HG03175 (cell line): ENCODE results near the gene CYP2A7.
"Not testable (repeated sequence)": the region's sequence is repeated elsewhere in the genome, so short reads cannot be mapped to it uniquely, and the experiment has no call there.

ENCODE experiments used
- ATAC-seq: cut with Tn5 transposase; IDR thresholded peaks from one replicate; pipeline ENCODE4 v1.9.1; 2021; ENCODE audit warnings: mild to moderate bottlenecking, moderate library complexity; ENCODE audit not compliant: unreplicated experiment

CYP2A7 gene

DNA sequence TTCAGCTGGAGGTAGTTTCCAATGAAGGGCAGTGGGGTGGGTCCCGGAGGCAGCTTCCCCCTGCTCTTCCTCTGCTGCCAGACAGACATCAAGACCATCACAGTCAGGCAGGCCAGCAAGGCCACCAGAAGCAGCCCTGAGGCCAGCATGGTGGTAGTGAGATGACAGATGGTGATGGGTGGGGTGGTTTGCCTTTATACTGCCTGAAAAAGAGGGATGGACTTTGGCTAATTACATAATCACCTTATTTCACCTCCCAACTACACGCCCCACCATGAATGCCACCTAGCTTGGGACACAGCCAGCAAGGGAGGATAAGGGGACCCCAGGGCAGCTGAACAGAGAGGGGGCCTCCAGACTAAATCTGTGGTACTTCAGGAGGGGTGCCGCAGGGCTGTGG lies at the start of gene CYP2A7:
Gene CYP2A7 (minus strand): TSS at position 170 of the 400 bp plus-strand sequence. CDS start 21 bp downstream, at position 149.
- ATAC-seq: not testable (repeated sequence)

DNA sequence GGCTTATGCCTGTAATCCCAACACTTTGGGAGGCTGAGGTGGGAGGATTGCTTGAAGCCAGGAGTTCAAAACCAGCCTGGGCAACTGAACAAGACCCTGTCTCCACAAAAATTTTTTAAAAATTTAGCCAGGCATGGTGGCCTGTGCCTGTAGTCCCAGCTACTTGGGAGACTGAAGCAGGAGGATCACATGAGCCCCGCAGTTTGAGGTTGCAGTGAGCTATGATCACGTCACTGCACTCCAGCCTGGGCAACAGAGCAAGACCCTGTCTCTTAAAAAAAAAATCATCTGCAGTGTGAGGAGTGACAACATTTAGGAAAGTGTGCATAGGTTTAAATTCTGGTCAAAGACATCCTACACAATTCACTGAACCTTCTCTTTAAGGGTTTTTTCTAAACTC lies 48.8 kb upstream of the CYP2A7 start:
- not testable (repeated sequence) for ATAC-seq

- not testable (repeated sequence) for ATAC-seq
These were observed 47.9 kb upstream of the CYP2A7 start for GRCh38 chr19:40929942-40930341.

DNA sequence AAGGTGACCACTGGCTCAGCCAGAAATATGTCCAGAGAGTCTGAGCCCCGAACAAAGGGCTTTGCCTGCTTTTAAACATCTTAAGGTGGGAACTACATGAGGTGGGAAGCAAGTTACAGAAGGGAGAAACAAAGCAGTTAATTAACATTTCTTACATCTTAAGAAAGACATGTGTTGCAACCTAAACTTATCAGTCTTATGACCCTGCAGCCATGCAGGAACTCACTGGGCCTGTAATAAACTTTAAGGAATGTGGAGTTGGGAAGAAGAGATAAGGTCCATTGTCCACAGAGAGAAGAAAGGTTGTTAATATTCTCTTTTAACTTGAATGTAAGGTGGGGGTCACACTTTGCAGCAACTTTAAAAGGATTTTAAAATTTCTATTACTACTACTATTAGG lies 46.8 kb upstream of the CYP2A7 start:
- ATAC-seq: no peak

DNA sequence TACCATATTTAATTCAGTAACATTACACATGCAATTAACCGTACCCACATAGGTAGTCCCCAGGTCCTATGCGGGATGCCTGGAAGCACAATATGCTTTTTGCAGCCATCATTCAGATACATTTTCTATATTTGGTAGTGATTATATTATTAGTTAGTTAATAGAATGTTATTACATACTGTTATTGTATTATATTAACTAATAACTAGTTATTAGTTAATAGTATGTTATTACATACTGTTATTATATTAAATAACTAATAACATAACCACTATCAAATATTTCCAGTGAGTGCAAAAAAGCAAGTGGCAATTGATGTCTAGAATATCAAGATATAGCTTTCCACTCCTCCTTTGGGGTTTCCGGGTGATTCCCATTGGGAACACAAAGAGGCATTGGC lies 45.5 kb upstream of the CYP2A7 start:
- ATAC-seq: no peak

- not testable (repeated sequence) for ATAC-seq
These were observed 44.2 kb upstream of the CYP2A7 start for GRCh38 chr19:40926276-40926675.

- no peak for ATAC-seq
These were observed 41.9 kb upstream of the CYP2A7 start for GRCh38 chr19:40923934-40924391.

- ATAC-seq: not testable (repeated sequence)
These were observed 40.5 kb upstream of the CYP2A7 start for GRCh38 chr19:40922237-40923160.

GRCh38 chr19:40921005-40921897 lies 39.2 kb upstream of the CYP2A7 start:
- ATAC-seq: no peak

DNA sequence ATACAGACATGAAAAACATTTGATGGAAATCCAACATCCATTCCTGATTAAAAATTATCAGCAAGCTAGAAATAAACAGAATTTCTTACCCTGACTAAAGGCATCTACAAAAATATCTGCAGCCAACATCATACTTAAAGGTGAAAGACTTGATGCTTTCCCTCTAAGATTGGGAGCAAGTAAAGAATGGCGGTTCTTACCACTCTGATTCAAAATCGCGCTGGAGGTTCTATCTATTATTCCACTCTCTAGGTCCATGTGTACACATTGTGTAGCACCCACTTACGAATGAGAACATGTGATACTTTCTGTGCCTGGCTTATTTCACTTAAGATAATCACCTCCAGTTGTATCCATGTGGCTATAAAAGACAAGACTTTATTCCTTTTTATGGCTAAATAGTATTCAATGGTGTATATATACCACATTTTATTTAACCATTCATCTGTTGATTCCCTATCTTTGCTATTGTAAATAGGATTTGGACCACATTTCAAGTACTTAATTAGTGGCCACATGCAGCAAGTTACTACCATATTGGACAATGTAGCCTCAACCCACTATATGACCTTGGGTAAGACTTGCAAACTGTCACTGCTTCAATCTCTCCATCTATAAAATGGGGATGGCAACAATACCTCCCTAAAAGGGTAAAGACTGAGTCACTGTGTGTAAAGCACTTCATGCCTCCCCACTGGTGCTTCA lies 38.4 kb upstream of the CYP2A7 start:
- ATAC-seq: no peak

- ATAC-seq: not testable (repeated sequence)
These were observed 37.7 kb upstream of the CYP2A7 start for GRCh38 chr19:40919530-40920299.

GRCh38 chr19:40918303-40918702 lies 36.3 kb upstream of the CYP2A7 start:
- ATAC-seq: not testable (repeated sequence)

GRCh38 chr19:40908976-40909375 lies 26.9 kb upstream of the CYP2A7 start:
- ATAC-seq: no peak

- ATAC-seq: no peak
These were observed 26.1 kb upstream of the CYP2A7 start for GRCh38 chr19:40907968-40908735.

DNA sequence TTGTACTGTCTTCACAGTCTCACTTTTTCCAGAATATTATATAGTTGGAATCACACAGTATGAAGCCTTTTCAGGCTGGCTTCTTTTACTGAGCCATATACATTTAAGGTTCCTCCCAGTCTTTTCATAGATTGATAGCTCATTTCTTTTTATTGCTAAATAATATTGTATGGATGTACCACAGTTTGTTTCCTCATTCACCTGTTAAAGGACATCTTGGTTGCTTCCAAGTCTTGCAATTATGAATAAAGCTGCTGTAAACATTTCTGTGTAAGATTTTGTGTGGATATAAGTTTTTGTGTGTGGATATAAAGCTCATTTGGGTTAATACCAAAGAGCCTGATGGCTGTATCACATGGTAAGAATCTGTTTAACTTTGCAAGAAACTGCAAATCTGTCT lies 24.5 kb upstream of the CYP2A7 start:
- no peak for ATAC-seq

DNA sequence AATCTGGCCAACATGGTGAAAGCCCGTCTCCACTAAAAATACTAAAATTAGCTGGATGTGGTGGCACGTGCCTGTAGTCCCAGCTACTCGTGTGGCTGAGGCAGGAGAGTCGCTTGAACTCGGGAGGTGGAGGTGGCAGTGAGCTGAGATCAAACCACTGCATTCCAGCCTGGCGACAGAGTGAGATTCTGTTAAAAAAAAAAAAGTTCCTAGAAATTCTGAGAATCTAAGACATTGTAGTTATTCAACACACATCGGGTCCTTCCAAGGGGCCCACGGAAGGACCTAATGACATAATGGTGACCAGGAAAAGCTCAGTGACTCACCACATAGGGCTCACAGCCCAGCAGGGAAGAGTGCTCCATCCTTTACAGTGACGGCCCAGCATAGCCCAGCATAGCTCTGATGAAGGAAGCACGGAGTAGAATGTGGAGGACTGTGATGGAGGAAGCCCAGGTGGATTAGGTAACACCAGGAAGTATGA lies 22.7 kb upstream of the CYP2A7 start:
- ATAC-seq: not testable (repeated sequence)

GRCh38 chr19:40901975-40902750 lies 20.1 kb upstream of the CYP2A7 start:
- not testable (repeated sequence) for ATAC-seq

DNA sequence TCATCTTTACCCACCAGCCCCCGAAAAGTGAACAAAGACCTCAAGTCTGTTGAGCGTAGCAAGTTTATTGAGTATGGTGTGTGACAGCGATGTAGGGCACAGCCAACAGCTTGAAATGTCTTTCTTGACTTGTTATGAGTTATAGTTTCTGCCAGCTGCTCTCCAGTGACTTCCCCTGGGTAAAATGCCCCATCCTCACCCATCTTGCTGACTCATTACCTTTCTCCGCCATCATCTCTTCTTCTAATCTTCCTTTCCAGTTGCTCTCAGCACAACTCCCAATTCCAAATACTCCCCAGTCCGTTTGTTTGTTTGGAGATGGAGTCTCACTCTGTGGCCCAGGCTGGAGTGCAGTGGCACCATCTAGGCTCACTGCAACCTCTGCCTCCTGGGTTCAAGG lies 18.5 kb upstream of the CYP2A7 start:
- ATAC-seq: not testable (repeated sequence)
